A549 (cell line): ENCODE data around the gene ANP32D. TPM values are rescaled to one million over a fixed set of nuclear protein-coding genes. Genes with fewer than 3 reads are reported as not detected.

Experiments used
- ATAC-seq, 2 experiments: fragments of 200-7000 bp in 1 of 2; fragments of >200 bp in 1 of 2; cut with Nextera tagmentation in 1 of 2; cut with Tn5 transposase in 1 of 2; 3 replicates each; pipeline versions ENCODE4 v1.8.0 to v1.9.1; 2018 to 2020; ENCODE audit warnings: mild to moderate bottlenecking in 1 of 2, moderate library complexity in 1 of 2
- CTCF ChIA-PET: fragments of 300-600 bp; sonication (Branson Sonifier 250); formaldehyde crosslinking; extraction: SDS; loops from one replicate; lab custom pipeline; 2021; ENCODE audit warnings: antibody characterized with exemption, inconsistent platforms; lab: Yijun Ruan, JAX
- POLR2A ChIA-PET: fragments of 350-600 bp; formaldehyde crosslinking; extraction: SDS; loops from one replicate; lab custom pipeline; 2021; ENCODE audit warnings: antibody characterized with exemption, inconsistent platforms; lab: Yijun Ruan, JAX
- DNase-seq, 2 experiments: peaks; one replicate each; pipeline versions ENCODE4 v3.0.0 to v3.0.0-alpha.2; 2011 to 2016; ENCODE audit warnings: low read depth in 1 of 2, low spot score in 1 of 2
- FAIRE-seq: peaks from 2 replicates; lab custom pipeline; 2011; peaks lifted over from hg19 to GRCh38; lab: Jason Lieb, UNC
- H3K27ac ChIP-seq, 2 experiments: fragments of >200 bp; sonication (Bioruptor Twin); formaldehyde crosslinking; 3 replicates each; pipeline ENCODE4 v1.5.1; 2016 to 2017
- H3K4me1 ChIP-seq: fragments of >200 bp; sonication (Bioruptor Twin); formaldehyde crosslinking; 3 replicates; pipeline ENCODE4 v1.6.1; 2016
- H3K4me2 ChIP-seq: fragments of >200 bp; sonication (Bioruptor Twin); formaldehyde crosslinking; 3 replicates; pipeline ENCODE4 v1.6.1; 2016
- H3K4me3 ChIP-seq: fragments of >200 bp; sonication (Bioruptor Twin); formaldehyde crosslinking; 3 replicates; pipeline ENCODE4 v1.5.1; 2016
- H3K9me3 ChIP-seq: fragments of >200 bp; sonication (Bioruptor Twin); formaldehyde crosslinking; 3 replicates; pipeline ENCODE4 v1.6.1; 2016
- ATOH8 ChIP-seq: fragments of 250-450 bp; sonication (Bioruptor Pico); IDR thresholded peaks from 2 replicates; pipeline ENCODE4 v1.5.0; 2020; ENCODE audit warnings: low read depth, mild to moderate bottlenecking, moderate library complexity
- BHLHE40 ChIP-seq: IDR thresholded peaks from 2 replicates; pipeline ENCODE4 v1.6.1; 2012; ENCODE audit warnings: low read depth, low read length, inconsistent platforms
- CHD2 ChIP-seq: fragments of 150-350 bp; IDR thresholded peaks from 2 replicates; pipeline ENCODE4 v1.6.1; 2014; ENCODE audit warnings: low read length; ENCODE audit not compliant: partially characterized antibody
- CTCF ChIP-seq: fragments of >200 bp; sonication (Bioruptor Twin); formaldehyde crosslinking; IDR thresholded peaks from 3 replicates; pipeline ENCODE4 v1.5.1; 2016
- FOSB ChIP-seq: fragments of 250-450 bp; sonication (Bioruptor Pico); IDR thresholded peaks from 2 replicates; pipeline ENCODE4 v1.5.0; 2020; ENCODE audit warnings: mild to moderate bottlenecking, moderate library complexity
- FOSL2 ChIP-seq, 2 experiments: fragments of 450-650 bp in 1 of 2; fragments of >200 bp in 1 of 2; sonication (Bioruptor Twin) in 1 of 2; formaldehyde crosslinking; IDR thresholded peaks; 2 replicates each; pipeline versions ENCODE4 v1.5.0 to v1.6.1; 2016 to 2020; ENCODE audit warnings: mild to moderate bottlenecking in 1 of 2, moderate library complexity in 1 of 2
- FOXS1 ChIP-seq: fragments of 250-450 bp; sonication (Bioruptor Pico); IDR thresholded peaks from 2 replicates; pipeline ENCODE4 v1.5.0; 2020; ENCODE audit warnings: mild to moderate bottlenecking, moderate library complexity
- HEYL ChIP-seq: fragments of 250-450 bp; sonication (Bioruptor Pico); IDR thresholded peaks from 2 replicates; pipeline ENCODE4 v1.8.0; 2021; ENCODE audit warnings: mild to moderate bottlenecking, moderate library complexity
- HOXB5 ChIP-seq: fragments of 250-450 bp; sonication (Bioruptor Pico); IDR thresholded peaks from 2 replicates; pipeline ENCODE4 v1.5.0; 2020; ENCODE audit warnings: mild to moderate bottlenecking, moderate library complexity
- JUN ChIP-seq, 2 experiments: fragments of >200 bp; sonication (Bioruptor Twin); formaldehyde crosslinking; IDR thresholded peaks; 2 replicates in 1 of 2; 3 replicates in 1 of 2; pipeline ENCODE4 v1.6.1; 2016 to 2017
- MAX ChIP-seq: IDR thresholded peaks from 2 replicates; pipeline ENCODE4 v1.6.1; 2012
- MAZ ChIP-seq: fragments of 150-350 bp; IDR thresholded peaks from 2 replicates; pipeline ENCODE4 v1.6.1; 2014; ENCODE audit warnings: antibody characterized with exemption, low read depth, low read length, borderline replicate concordance
- NFE2L2 ChIP-seq: fragments of 150-350 bp; conservative IDR thresholded peaks from 2 replicates; pipeline ENCODE4 v1.6.1; 2014; ENCODE audit warnings: low read length
- NR3C1 ChIP-seq: fragments of >200 bp; sonication (Bioruptor Twin); formaldehyde crosslinking; IDR thresholded peaks from 3 replicates; pipeline ENCODE4 v1.6.1; 2017
- POLR2A ChIP-seq: IDR thresholded peaks from 2 replicates; pipeline ENCODE4 v1.6.1; 2012; ENCODE audit warnings: mild to moderate bottlenecking, low read length
- RARB ChIP-seq: fragments of 250-450 bp; sonication (Bioruptor Pico); IDR thresholded peaks from 2 replicates; pipeline ENCODE4 v1.8.0; 2021; ENCODE audit warnings: mild to moderate bottlenecking, moderate library complexity
- RCOR1 ChIP-seq: fragments of 150-350 bp; IDR thresholded peaks from 2 replicates; pipeline ENCODE4 v1.6.1; 2014; ENCODE audit warnings: antibody characterized with exemption, low read length, low read depth
- REST ChIP-seq: fragments of 200-600 bp; sonication (generic); IDR thresholded peaks from 2 replicates; pipeline ENCODE4 v1.6.1; 2016; ENCODE audit warnings: antibody characterized with exemption, mild to moderate bottlenecking, moderate library complexity
- RFX5 ChIP-seq: fragments of 450-650 bp; IDR thresholded peaks from 2 replicates; pipeline ENCODE4 v1.7.1; 2014; ENCODE audit warnings: antibody characterized with exemption, mild to moderate bottlenecking, moderate library complexity
- RNF2 ChIP-seq: fragments of 200-600 bp; sonication (generic); IDR thresholded peaks from 2 replicates; pipeline ENCODE4 v1.6.1; 2016; ENCODE audit warnings: low read depth, mild to moderate bottlenecking, antibody characterized with exemption, moderate library complexity, borderline replicate concordance
- SMC3 ChIP-seq: fragments of >200 bp; sonication (Bioruptor Twin); formaldehyde crosslinking; IDR thresholded peaks from 3 replicates; pipeline ENCODE4 v1.6.1; 2018; ENCODE audit warnings: inconsistent platforms
- TFCP2L1 ChIP-seq: fragments of 250-450 bp; sonication (Bioruptor Pico); IDR thresholded peaks from 2 replicates; pipeline ENCODE4 v1.5.0; 2021; ENCODE audit warnings: mild to moderate bottlenecking
- TP53 ChIP-seq: fragments of 250-450 bp; sonication (Bioruptor Pico); IDR thresholded peaks from 2 replicates; pipeline ENCODE4 v1.5.0; 2021; ENCODE audit warnings: mild to moderate bottlenecking, moderate library complexity
- ZC3H11A ChIP-seq: fragments of 450-650 bp; IDR thresholded peaks from 2 replicates; pipeline ENCODE4 v1.6.1; 2014; ENCODE audit warnings: antibody characterized with exemption, mild to moderate bottlenecking
- ZFP36 ChIP-seq: fragments of 450-650 bp; IDR thresholded peaks from 2 replicates; pipeline ENCODE4 v1.6.1; 2014; ENCODE audit warnings: borderline replicate concordance; ENCODE audit not compliant: partially characterized antibody
- ZNF302 ChIP-seq: fragments of 250-450 bp; sonication (Bioruptor Pico); IDR thresholded peaks from 2 replicates; pipeline ENCODE4 v1.9.0; 2021; ENCODE audit warnings: inconsistent platforms, mild to moderate bottlenecking, moderate library complexity
- WGBS: methylation state at CpG from one replicate; pipeline ENCODE4 v1.1.6; 2017; ENCODE audit errors: missing lambda C conversion rate; 5-methylcytosine and 5-hydroxymethylcytosine counted together
- polyA plus RNA-seq, 4 experiments: library from polyadenylated mRNA; depleted of rRNA in 3 of 4; stranded (reverse); fragments of >200 nt; fragmentation: RNase III in 1 of 4; extraction: RNeasy Plus Mini Kit Qiagen cat#74134 plus additional on column Dnase treatment in 1 of 4; gene quantifications; 2 replicates in 3 of 4; 3 replicates in 1 of 4; pipeline ENCODE4 v1.2.3, GENCODE V29; 2011 to 2017
- TF ChIP-seq, protein P1 (sequence below): fragments of 450-650 bp; IDR thresholded peaks from 2 replicates; pipeline ENCODE4 v1.6.1; 2014; ENCODE audit warnings: antibody characterized with exemption

ANP32D gene
- polyA plus RNA-seq, 2 of the 4 experiments (the other 2 are of a cell fraction): not detected

- CTCF ChIA-PET: no interaction called here
- Histone ChIP-seq H3K4me1 (no peaks in the 10 kb centered on the region), H3K4me2 (no peak overlapping the region), H3K27ac (no peak overlapping the region), H3K4me3 (no peak overlapping the region), H3K9me3 (no peaks in the 10 kb centered on the region)
- DNase-seq (no peak), FAIRE-seq (no peak), ATAC-seq (peak; percentile 46 to 64; a peak in 2 of 6 replicates)
- WGBS: 0% methylated on average over 2 of the region's 2 CpGs
- POLR2A ChIA-PET: no interaction called here
- TF ChIP-seq ZFP36 (no peak), MAZ (no peak), RCOR1 (no peak), FOSB (CRISPR knock-in tag) (no peak), BHLHE40 (no peak), TFCP2L1 (CRISPR knock-in tag) (no peak), HOXB5 (CRISPR knock-in tag) (no peak), FOXS1 (CRISPR knock-in tag) (no peak), ZC3H11A (no peak), REST (no peak), NFE2L2 (no peak), ATOH8 (no peak), SMC3 (no peak)
- TF ChIP-seq, protein P1, sequence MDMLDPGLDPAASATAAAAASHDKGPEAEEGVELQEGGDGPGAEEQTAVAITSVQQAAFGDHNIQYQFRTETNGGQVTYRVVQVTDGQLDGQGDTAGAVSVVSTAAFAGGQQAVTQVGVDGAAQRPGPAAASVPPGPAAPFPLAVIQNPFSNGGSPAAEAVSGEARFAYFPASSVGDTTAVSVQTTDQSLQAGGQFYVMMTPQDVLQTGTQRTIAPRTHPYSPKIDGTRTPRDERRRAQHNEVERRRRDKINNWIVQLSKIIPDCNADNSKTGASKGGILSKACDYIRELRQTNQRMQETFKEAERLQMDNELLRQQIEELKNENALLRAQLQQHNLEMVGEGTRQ: no peak
Measured at GRCh38 chr12:48508987-48509386, 36.6 kb downstream of the ANP32D start.

- FAIRE-seq: no peak
Measured at GRCh38 chr12:48510111-48510510, 37.8 kb downstream of the ANP32D start.

More at GRCh38 chr12:48510111-48510510, 37.8 kb downstream of the ANP32D start:
- WGBS: 0% methylated on average over 1 of the region's 1 CpG
- H3K27ac ChIP-seq: no peak overlapping the region
- POLR2A ChIA-PET: no interaction called here
- TF ChIP-seq NR3C1 (no peak), HEYL (CRISPR knock-in tag) (no peak), ATOH8 (no peak), FOSL2 (IDR thresholded peaks at IDR 0.05) (no peak), FOSL2 (CRISPR knock-in tag; IDR thresholded peaks at IDR 0.05) (no peak), TP53 (CRISPR knock-in tag) (no peak), JUN (IDR thresholded peaks at IDR 0.05) (no peak), RNF2 (no peak), RARB (no peak), POLR2A (no peak), ZNF302 (CRISPR knock-in tag) (no peak), RFX5 (no peak), CHD2 (no peak), MAX (no peak), MAZ (no peak), CTCF (no peak), NFE2L2 (no peak)
- TF ChIP-seq, protein P1: no peak
- CTCF ChIA-PET: interaction anchor here (1.2 kb wide), 1 partner anchor 54 kb away, joined by 3 read pairs; no protein-coding TSS in a partner anchor
- ATAC-seq (no peak), DNase-seq (no peak)
- no peak overlapping the region for H3K4me2 ChIP-seq
- no peaks in the 10 kb centered on the region for H3K9me3 ChIP-seq
- no peaks in the 10 kb centered on the region for H3K4me1 ChIP-seq
- H3K4me3 ChIP-seq: no peak overlapping the region
